GM21528 (cell line): ENCODE data around the gene ZNF620.
"Not testable (repeated sequence)": the region's sequence is repeated elsewhere in the genome, so short reads cannot be mapped to it uniquely, and the experiment has no call there.

Experiments
- ATAC-seq: cut with Tn5 transposase; IDR thresholded peaks from one replicate; pipeline ENCODE4 v1.9.1; 2021; ENCODE audit warnings: mild to moderate bottlenecking, moderate library complexity; ENCODE audit not compliant: unreplicated experiment, low FRiP score

ZNF620 gene

DNA sequence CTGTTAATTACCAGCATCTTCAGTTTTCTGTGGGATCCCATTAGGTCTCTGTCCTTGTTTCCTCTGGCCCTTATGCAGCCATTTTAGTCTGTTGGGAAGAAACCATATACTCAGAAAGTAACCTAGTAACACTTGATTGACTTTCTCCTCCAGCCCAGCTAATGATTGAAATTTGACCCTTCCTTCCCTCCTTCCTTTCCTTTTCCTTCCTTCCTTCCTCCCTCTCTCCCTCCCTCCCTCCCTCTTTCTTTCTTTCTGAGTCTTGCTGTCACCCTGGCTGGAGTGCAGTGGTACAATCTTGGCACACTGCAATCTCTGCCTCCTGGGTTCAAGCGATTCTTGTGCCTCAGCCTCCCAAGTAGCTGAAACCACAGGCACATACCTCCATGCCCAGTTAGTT, 5.9 kb upstream of the ZNF620 start:
- ATAC-seq: no peak

DNA sequence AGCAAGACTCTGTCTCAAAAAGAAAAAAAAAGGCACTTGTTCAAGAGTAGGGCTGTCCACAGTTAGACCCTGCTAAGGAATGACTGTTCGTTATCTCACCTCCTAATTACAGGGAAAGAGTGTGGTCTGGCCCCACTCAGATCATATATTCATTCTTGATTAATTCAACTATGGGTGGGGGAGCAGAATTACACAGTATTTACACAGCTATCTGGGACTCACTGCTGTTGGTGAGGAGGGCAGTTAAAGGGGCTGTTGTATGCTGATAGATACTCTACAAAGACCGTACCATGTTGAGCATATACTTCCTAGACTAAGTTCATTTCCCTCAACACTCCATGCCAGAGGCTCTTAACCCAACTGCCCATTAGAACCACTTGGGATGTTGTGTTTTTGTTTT, 3.8 kb upstream of the ZNF620 start:
- no peak for ATAC-seq

DNA sequence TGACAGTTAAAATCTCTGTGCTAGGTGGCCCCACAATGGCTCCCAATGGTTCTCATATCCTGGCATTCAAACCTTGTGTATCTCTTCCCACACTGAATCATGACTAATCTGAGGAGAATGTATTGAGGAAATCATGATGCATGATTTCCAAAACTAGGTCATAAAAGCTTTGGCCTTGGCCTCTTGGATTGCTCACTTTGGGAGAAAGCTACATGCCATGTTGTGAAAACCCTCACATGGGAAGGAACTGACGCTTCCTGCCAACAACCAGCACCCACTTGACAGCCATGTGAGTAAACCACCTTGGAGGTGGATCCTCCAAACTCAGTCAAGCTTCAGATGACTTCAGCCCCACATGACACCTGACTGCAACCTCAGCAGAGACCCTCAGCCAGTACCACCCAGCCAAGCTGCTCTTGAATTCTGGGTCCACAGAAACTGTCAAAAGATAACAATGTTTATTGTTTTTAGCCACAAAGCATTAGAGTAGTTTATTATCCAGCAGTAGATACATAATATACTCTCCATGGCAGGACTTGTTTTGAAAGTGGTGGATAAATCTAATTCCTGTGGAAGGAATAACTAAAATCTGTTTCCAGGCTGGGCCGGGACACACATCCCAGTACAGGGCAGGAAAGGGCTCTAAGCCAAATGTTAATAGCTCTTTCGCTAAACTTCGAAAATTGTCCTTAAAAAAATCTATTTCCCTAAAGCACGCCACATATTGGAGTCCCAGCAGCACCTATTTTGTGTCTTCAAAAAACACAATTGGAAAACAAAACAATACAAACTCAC, 1.0 kb upstream of the ZNF620 start:
- no peak for ATAC-seq

DNA sequence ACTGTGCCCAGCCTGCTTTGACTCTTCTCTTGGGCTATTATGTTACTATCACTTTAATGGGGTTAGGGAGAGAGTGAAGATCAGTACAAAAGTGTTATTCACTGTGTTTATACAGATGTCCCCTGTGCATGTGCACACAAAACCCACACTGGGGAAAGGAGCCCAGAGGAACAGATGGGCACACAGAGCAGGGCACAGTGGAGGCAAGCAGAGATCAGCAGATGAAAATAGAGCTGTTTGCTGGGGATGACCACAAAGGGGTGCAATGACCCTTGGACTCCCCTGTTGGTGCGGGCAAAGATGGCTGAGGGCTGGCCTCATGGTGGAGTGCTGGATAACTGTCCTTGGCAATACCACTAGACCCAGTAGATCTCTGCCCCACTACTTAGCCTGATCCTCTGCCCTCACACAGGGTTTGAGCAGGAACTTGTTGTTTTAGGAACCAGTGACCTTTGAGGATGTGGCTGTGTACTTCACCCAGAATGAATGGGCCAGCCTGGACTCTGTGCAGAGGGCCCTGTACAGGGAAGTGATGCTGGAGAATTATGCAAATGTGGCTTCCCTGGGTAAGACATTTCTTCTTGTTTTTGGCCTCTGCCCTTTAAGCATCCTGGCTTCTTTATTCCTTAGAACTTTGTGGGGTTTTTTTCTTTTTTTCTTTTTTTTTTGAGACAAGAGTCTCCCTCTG, 5.3 kb downstream of the ZNF620 start:
- ATAC-seq: no peak

DNA sequence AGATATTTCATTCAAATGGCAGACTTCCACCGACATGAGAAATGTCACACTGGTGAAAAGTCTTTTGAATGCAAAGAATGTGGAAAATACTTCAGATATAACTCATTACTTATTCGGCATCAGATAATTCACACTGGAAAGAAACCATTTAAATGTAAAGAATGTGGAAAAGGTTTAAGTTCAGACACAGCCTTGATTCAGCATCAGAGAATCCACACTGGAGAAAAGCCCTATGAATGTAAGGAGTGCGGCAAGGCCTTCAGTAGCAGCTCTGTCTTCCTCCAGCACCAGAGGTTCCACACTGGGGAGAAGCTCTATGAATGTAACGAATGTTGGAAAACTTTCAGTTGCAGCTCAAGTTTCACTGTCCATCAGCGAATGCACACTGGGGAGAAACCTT, 10.4 kb downstream of the ZNF620 start:
- no peak for ATAC-seq

DNA sequence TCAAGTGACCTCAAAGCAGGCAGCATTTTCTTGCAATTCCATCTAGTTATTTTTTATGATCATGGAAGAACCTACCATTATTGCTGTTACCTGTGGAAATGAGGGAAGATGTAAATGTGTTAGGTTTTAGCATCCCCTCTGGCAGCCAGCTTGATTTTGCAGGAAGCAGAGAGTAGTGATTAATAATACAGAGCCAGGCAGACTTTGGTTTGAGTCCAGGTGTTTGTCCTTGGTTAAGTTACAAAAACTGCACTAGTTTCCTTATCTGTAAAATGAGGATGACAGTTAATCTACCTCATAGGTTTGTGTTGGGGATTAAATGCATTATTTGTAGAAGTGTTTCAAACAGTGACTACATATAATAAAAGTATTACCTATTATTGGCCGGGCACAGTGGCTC, 12.2 kb downstream of the ZNF620 start:
- no peak for ATAC-seq

DNA sequence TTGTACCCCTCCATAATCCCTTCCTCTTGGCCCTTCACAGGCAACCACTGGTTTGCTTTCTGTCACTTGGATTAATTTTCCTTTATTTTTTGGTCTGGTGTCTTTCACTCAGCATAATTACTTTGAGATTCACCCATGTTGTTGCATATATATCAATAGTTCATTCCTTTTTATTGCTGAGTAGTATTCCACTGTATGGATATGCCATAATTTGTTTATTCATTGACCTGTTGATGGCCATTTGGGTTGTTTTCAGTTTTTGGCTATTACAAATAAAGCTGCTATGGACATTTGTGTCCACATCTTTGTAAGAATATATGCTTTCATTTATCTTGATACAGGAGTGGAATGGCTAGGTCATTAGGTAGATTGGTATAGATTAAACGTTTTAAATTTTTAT, 13.0 kb downstream of the ZNF620 start:
- no peak for ATAC-seq

DNA sequence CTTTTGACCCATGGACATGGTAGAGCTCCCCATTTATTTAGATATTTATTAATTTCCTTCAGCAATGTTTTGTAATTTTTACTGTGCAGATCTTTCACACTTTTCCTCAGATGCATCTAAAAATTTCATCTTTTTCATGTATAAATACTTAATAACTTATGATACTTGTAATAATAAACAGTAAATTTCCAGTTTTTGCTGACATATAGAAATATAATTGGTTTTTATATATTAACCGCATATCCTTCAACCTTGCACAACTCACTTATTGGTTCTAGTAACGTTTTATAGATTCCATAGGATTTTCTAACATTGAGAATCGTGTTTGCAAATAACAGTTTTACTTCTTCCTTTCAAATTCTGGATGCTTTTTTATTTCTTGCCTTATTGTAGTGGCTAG, 15.4 kb downstream of the ZNF620 start:
- ATAC-seq: no peak

DNA sequence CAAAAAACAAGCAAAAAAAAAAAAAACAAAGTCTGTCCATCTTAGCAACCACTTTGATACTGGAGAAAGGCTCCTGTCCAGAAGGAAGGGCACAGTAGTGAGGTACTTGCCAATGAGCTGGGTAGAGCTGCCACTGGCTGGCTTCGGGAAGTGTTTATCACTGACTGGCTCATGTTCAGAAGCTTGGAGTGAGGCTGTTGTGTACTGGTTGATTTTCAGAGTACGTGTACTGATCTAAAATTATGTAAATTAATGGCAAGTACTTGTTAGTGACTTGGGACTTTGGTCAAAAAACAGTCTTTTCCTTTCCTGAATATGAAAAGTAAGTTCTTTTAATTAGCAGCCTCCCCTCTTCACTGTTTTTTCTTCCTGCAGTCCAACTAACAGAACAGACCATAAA, 17.9 kb downstream of the ZNF620 start:
- no peak for ATAC-seq

DNA sequence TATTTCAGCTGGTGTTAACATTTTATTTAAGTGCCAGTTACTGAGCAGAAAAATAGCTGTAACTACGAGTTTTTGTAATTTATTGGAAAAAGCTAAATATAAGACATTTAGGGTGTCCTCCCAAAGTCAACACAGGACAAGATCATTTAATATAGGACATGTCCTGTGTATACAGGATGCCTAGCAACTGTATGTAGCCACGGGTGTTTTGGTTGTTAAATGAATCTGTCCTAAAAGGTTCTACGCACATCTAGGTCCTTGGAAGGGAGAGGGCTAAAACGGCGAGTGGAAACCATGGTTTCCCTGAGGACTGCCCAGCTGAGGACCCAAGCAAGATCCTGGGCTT, 18.4 kb downstream of the ZNF620 start:
- peak; percentile 21 for ATAC-seq

DNA sequence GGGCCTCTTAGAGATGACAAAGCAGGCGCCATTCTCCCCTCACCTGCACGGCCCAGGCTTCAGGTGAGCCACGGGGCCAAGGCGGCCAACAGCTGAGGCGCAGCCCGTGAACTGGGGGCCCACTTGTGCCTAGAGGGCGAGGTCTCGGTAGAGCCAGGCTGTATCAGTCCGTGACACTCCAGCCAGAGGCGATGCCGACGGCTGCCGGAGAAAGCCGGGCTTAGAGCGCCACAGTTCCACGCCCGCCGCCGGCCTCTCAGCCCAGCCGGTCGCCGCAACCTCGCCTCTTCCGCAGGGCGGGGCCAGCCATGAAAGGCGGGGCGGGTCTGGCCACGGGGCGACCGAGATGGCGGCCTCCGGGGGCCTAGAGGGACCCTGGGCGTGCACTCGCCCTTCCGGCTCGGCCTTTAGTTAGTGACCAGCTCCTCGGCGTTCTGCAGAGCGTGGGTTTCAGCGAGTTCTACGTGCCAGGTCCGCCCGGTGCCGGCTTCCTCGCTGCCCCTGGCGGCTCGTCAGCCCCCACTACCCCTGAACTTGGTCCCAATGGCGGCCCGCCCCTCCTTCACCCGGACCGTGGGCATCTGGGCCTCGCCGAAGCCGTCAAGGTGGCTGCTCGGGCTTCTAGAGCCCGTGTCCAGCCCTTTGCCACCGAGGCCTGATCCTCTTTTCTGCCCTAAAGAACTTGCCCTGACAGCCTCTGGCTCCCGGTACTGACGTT, 18.9 kb downstream of the ZNF620 start, which contains the start of gene ZNF621:
Gene ZNF621 (plus strand): TSS at position 393 of the 718 bp plus-strand sequence. CDS start 881 bp downstream, outside the sequence.
- ATAC-seq: peak; percentile 99

DNA sequence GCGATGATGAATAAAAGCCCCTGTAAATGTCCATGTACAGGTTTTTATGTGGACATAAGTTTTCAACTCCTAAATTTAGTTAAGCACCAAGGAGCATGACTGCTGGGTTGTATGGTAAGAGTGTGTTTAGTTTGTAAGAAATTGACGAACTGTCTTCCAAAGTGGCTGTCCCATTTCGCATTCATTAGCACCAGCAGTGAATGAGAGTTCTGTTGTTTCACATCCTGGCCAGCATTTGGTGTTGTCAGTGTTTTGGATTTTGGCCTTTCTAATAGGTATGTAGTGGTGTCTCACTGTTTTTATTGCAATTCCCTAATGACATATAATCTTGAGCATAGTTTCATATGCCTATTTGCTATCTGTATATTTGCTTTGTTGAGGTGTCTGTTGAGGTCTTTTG, 22.6 kb downstream of the ZNF620 start:
- ATAC-seq: no peak

DNA sequence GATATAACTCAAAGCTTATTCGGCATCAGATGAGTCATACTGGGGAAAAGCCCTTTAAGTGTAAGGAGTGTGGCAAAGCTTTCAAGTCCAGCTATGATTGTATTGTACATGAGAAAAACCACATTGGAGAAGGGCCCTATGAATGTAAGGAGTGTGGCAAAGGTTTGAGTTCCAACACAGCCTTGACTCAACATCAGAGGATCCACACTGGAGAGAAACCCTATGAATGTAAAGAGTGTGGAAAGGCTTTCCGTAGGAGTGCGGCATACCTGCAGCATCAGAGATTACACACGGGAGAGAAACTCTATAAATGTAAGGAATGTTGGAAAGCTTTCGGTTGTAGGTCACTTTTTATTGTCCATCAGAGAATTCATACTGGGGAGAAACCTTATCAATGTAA, 26.4 kb downstream of the ZNF620 start:
- no peak for ATAC-seq

DNA sequence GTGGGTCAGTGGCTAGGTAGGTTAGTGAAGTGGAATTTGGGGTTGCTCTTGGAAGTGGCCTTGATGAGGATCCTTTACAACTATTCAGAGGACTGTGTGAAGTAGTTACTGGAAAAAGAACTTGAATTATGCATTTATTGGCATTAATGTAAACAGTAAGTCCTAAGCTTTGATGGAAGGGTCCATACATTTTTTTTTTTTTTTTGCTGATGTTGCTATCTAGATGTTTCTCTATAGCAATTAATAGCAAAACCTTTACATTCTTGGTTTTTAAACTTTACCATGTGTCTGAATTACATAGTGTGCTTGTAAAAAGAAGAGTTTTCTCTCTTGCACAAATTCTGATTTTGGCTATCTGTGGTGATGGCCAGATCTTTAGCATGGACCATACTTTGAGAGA, 28.4 kb downstream of the ZNF620 start:
- ATAC-seq: no peak

DNA sequence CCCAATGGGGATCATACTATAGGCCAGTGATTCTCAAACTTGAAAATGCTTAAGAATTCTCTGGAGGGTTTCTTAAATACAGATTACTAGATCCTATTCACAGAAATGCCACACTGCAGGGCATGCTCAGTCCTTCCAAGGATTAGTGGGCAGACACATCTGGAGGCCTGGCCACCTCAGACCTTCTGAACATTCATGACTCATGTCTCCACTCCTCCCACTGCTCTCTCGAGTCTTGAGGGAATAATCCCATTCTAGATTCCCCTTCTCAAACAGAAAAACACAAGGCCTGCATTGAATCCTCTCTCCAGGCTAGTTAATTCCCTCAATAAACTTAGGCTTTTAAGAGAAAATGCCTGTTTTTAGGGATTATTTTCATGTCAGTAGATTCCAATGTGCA, 41.0 kb downstream of the ZNF620 start:
- no peak for ATAC-seq

DNA sequence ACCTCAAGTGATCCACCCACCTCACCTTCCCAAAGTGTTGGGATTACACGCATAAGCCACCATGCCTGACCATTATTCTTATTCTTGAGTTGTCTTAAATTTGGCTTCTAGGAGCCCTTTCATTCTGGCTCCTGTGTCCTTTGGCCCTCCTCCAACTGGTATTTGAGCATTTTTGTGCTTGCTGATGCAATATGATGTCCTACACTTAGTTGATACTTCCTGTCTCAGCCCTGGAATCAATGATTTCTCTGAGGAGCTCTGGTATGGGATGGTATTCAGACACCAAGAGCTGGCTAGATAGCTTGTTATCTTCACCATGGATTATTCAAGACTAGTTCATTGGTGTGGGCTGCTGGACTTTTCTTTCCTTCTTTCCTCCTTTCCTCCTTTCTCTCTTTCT, 44.3 kb downstream of the ZNF620 start:
- ATAC-seq: no peak

DNA sequence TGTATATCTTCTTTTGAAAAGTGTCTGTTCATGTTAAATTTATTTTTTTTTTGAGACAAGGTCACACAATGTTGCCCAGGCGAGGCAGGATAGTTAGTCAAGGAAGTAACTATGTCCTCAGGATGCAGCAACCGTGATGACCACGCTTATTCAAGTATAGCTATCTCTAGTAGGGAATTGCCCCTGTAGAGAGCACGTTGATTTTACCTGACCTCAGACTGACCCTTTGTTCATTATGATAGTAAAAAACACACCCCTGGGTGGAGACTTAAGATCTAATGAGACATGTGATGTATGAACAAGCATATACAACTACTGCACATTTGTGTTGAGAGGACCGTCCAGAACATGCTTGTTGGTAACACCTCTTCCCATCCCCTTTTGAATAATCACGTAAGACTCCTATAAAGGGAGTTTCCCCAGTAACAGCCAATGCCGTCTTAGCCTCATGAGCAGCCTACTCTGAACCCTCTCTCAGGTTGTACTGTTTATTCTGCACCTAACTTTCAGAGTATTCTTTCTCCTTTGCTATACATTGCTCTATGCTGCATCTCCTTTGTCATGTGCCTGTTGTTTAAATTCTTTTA, 51.8 kb downstream of the ZNF620 start:
- no peak for ATAC-seq

DNA sequence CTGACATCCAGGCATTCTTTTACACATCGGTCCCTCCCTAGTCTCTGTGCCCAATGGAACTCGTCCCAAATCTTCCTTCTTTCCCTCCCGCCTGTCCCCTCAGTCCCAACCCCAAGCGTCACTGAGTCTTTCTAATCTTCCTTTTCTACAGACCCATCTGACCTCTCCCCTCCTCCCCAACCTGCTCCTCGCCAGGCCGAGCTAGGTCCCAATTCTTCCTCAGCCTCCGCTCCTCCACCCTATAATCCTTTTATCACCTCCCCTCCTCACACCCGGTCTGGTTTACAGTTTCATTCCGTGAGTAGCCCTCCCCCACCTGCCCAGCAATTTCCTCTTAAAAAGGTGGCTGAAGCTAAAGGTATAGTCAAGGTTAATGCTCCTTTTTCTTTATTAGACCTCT, 56.6 kb downstream of the ZNF620 start:
- not testable (repeated sequence) for ATAC-seq

DNA sequence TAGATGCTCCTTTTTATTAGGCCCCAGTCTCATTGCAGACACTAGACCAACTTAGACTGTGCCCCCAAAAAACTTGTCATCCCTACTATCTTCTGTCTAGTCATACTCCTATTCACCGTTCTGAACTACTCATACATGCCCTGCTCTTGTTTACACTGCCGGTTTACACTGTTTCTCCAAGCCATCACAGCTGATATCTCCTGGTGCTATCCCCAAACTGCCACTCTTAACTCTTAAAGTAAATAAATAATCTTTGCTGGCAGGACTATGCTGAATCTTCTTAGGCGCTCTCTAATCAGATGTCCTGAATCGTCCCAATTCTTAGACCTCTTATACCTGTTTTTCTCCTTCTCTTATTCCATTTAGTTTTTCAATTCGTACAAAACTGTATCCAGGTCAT, 59.8 kb downstream of the ZNF620 start:
- ATAC-seq: not testable (repeated sequence)

DNA sequence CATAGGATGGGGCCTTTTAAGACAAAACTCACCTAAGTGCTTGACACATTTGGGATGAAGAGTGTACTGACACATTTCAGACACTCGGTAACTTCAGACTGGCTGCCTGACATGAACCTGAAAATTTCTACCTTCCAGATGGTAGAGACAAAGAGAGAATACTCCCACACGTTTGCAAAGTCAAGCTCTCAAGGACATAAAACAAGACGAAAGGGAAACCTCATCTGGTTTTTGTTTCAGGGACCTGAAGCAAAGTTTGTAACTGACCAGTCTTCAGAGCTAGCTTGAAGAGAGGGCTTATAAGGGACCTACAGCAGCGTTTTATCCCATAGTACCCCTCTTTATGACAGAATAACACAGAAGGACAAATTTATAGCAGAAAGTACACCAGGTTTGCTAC, 60.9 kb downstream of the ZNF620 start:
- no peak for ATAC-seq
